ENCODE results near the gene DMC1.

DNA sequence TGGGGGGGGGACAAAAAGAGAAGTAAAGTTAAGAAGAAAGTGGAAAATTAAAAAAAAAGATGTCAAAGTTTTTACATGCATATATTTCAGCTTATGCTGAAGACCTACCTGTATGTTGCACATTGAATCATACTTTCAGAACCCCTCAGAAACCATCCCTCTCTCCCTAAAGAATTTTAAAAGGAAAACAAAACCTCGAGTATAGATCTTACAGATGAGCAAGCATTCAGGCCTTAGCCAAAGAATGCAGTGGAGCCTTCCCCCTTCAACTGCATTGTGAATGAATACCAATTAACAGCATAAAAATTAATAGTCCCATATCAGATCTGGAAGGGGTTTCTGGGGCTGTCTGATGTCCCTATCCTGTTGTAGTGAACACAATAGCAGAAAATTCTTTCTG lies 85.7 kb downstream of the DMC1 start:
- TF ChIP-seq, protein P1, sequence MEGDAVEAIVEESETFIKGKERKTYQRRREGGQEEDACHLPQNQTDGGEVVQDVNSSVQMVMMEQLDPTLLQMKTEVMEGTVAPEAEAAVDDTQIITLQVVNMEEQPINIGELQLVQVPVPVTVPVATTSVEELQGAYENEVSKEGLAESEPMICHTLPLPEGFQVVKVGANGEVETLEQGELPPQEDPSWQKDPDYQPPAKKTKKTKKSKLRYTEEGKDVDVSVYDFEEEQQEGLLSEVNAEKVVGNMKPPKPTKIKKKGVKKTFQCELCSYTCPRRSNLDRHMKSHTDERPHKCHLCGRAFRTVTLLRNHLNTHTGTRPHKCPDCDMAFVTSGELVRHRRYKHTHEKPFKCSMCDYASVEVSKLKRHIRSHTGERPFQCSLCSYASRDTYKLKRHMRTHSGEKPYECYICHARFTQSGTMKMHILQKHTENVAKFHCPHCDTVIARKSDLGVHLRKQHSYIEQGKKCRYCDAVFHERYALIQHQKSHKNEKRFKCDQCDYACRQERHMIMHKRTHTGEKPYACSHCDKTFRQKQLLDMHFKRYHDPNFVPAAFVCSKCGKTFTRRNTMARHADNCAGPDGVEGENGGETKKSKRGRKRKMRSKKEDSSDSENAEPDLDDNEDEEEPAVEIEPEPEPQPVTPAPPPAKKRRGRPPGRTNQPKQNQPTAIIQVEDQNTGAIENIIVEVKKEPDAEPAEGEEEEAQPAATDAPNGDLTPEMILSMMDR (IDR thresholded peaks at IDR 0.05; ENCODE audit: extremely low read depth in 1 of 2, insufficient read depth in 1 of 2, low read depth in 1 of 2, low read length in 2 of 2): no peak
- no peak for TF ChIP-seq POLR2A (IDR thresholded peaks at IDR 0.05; ENCODE audit: low read depth, low read length)
- TF ChIP-seq GATA2 (IDR thresholded peaks at IDR 0.05; ENCODE audit: insufficient read depth, insufficient read length, low read depth, low read length): no peak
- no peak for TF ChIP-seq POLR2AphosphoS5 (IDR thresholded peaks at IDR 0.05; ENCODE audit: insufficient read depth, low read depth, low read length)
- TF ChIP-seq EZH2 (IDR thresholded peaks at IDR 0.05; ENCODE audit: borderline replicate concordance, low read depth, low read length, severe bottlenecking): no peak
- no peak for TF ChIP-seq JUN (IDR thresholded peaks at IDR 0.05; ENCODE audit: borderline replicate concordance, insufficient read depth, insufficient read length, low read depth)
- TF ChIP-seq, protein P2, sequence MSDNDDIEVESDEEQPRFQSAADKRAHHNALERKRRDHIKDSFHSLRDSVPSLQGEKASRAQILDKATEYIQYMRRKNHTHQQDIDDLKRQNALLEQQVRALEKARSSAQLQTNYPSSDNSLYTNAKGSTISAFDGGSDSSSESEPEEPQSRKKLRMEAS (IDR thresholded peaks at IDR 0.05; ENCODE audit: insufficient read depth, insufficient read length): no peak
- no peak for TF ChIP-seq MYC (IDR thresholded peaks at IDR 0.05; ENCODE audit: low read depth, low read length)

Data from endothelial cell of umbilical vein (primary cell).